Myocyte (in vitro differentiated cells): ENCODE measurements around the gene DHRS4. TPM values are rescaled to one million over a fixed set of nuclear protein-coding genes. Genes with fewer than 3 reads are reported as not detected.

ENCODE experiments used
- total RNA-seq: library from RNA; depleted of rRNA; stranded (reverse); fragments of >200 nt; gene quantifications from 2 replicates; pipeline ENCODE4 v1.2.3, GENCODE V29; 2014

Gene DHRS4
- total RNA-seq, 1 donor from 2014 or later = 28.9 TPM

Other genes starting within 250 kb of the DHRS4 start
- 5.7 and 5.8 TPM in 2 replicates for gene DHRS4L2, start 35.2 kb downstream of the DHRS4 start, total RNA-seq
- 0.19 TPM in 1 of 2 replicates, not detected in the other for gene CARMIL3, start 98.2 kb downstream of the DHRS4 start, total RNA-seq
- gene CPNE6, start 117.8 kb downstream of the DHRS4 start, total RNA-seq = not detected in 2 replicates
- 8.2 and 8.7 TPM in 2 replicates for gene PCK2, start 140.5 kb downstream of the DHRS4 start, total RNA-seq
- 94.6 and 112 TPM in 2 replicates for gene DCAF11, start 161.0 kb downstream of the DHRS4 start, total RNA-seq
- 4.3 and 4.5 TPM in 2 replicates for gene NRL, start 161.2 kb downstream of the DHRS4 start, total RNA-seq
- 144 and 180 TPM in 2 replicates for gene FITM1, start 176.9 kb downstream of the DHRS4 start, total RNA-seq
- 423 and 428 TPM in 2 replicates for gene PSME1, start 182.4 kb downstream of the DHRS4 start, total RNA-seq
- 18.8 and 25.4 TPM in 2 replicates for gene EMC9, start 187.8 kb downstream of the DHRS4 start, total RNA-seq
- 107 and 129 TPM in 2 replicates for gene PSME2, start 192.8 kb downstream of the DHRS4 start, total RNA-seq
- gene RNF31, start 193.7 kb downstream of the DHRS4 start, total RNA-seq = 57.6 and 60.4 TPM in 2 replicates
- gene IRF9, start 207.5 kb downstream of the DHRS4 start, total RNA-seq = 48.6 and 94.1 TPM in 2 replicates
- gene REC8, start 218.3 kb downstream of the DHRS4 start, total RNA-seq = 1.1 and 1.6 TPM in 2 replicates
- 85.4 and 99.4 TPM in 2 replicates for gene IPO4, start 235.0 kb downstream of the DHRS4 start, total RNA-seq
- 59.5 and 76.3 TPM in 2 replicates for gene TM9SF1, start 241.7 kb downstream of the DHRS4 start, total RNA-seq